Right ventricle myocardium superior (tissue), 1 donor: ENCODE data around the gene ATP11A. TPM values are rescaled to one million over a fixed set of nuclear protein-coding genes. Genes with fewer than 3 reads are reported as not detected.

Experiments used
- ATAC-seq: fragments of 200-7000 bp; cut with Tn5 transposase; one replicate; pipeline ENCODE4 v1.9.1; 2020; ENCODE audit warnings: mild to moderate bottlenecking; ENCODE audit not compliant: poor library complexity
- DNase-seq: peaks from one replicate; pipeline ENCODE4 v3.0.0-alpha.2; 2020
- intact Hi-C: fragments of 100-400 bp; cut with DNase I; formaldehyde crosslinking; loops from one replicate; pipeline ENCODE4 v1.11.2; 2022
- total RNA-seq: library from RNA; stranded (reverse); fragmentation: NEBNext Ultra II Directional; extraction: Animal tissue kit (Norgen Biotek cat#: 25700); gene quantifications from one replicate; pipeline ENCODE4 v1.2.1, GENCODE V29; 2021
- donor health status: DM: no; HTN: yes; CAD: no; lungs with severe emphysema.

Gene ATP11A
- total RNA-seq, 1 donor from 2014 or later, result 73.6 TPM

- ATAC-seq, result no peak
- intact Hi-C loops, result no loop called here
- no peak for DNase-seq
Observed at GRCh38 chr13:112815871-112816270, 126.0 kb downstream of the ATP11A start.

- DNase-seq (no peak), ATAC-seq (no peak)
- intact Hi-C loops, result no loop called here
Observed at GRCh38 chr13:112818040-112818697, 128.3 kb downstream of the ATP11A start.

GRCh38 chr13:112818698-112819045, 128.8 kb downstream of the ATP11A start:
- intact Hi-C loops, result no loop called here
- no peak for DNase-seq
- ATAC-seq, result no peak

DNA sequence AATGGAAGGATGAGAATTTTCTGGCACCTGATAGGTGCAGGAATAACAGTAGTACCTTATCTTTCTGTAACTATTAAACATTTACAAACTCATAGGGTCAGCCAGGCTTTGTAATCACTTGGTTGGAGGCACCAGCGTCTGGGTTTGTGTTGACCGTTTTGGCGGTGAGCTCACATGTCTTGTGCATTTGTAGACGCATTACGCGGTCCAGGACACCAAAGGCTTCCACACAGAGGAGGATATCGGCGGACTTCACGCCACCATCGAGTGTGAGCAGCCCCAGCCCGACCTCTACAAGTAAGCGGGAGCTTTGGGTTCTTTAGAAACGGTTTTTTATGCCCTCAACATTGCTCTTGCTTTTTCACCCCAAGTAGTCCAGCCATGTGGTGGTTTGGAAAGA, 129.3 kb downstream of the ATP11A start:
- DNase-seq (no peak), ATAC-seq (no peak)
- intact Hi-C loops, result no loop called here

DNA sequence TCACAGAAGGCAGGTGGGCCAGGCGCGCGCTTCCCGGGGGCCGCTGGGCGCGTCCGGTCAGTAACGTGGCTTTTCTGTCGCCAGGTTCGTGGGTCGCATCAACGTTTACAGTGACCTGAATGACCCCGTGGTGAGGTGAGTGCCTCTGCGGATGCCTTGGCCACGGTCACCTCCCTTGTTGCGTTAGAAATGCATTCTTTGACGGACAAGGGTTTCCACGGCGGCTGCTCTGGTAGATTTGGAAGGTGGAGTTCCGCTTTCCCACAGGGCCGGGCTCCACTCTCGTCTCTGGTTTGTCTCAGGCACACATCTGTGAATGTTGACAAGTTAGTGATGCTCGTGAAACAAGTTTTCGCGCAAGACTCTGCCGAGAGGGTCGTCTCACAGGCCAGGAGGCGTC, 130.0 kb downstream of the ATP11A start:
- ATAC-seq (no peak), DNase-seq (no peak)
- intact Hi-C loops, result no loop called here

DNA sequence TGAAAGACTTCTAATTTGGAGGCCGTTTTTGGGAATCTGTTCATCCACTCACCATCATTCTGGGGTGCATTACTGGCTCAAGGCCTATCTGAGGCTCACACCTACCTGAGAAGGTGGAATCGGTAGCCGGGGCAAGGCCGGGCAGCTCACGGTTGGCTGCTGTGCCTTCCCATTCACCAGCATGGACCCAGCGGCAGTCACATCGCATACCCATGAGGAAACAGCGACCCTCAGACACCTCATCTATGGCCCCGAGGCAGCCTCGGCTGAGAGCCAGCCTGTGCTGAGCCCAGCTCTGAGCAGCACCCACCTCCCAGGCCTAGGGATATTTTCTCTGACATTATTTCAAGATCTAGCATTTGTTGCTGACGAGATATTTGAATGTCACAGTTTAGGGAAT, 130.5 kb downstream of the ATP11A start:
- intact Hi-C loops, result no loop called here
- ATAC-seq (no peak), DNase-seq (no peak)

DNA sequence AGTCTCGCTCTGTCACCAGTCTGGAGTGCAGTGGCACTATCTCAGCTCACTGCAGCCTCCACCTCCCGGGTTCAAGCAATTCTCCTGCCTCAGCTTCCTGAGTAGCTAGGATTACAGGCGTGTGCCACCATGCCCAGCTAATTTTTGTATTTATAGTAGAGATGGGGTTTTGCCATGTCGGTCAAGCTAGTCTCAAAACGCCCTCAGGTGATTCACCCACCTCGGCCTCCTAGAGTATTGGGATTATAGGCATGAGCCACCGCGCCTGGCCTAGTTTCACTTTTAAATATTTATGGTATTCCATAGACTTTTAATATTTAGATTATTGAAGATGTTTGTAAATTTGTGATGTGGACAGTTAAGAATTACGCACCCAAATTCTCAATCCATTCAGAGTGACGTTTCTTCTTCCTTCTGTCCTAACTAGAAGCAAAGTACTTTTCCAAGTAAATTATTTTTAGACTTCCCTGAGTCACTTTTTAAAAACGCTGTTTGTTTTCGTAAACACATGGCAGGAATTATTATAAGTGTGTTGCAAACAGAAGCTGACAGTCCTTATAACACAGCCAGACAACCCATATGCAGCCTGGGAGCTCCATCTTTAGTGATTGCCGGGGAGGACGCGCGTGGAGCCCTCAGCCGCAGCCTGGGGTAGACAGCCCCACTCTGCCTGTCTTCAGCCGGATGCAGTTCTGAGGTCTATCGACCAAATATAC, 131.7 kb downstream of the ATP11A start:
- intact Hi-C loops, result no loop called here
- ATAC-seq, result no peak

GRCh38 chr13:112822851-112823250, 133.0 kb downstream of the ATP11A start:
- DNase-seq (no peak), ATAC-seq (no peak)
- intact Hi-C loops, result no loop called here

More for the DNA sequence above, 131.7 kb downstream of the ATP11A start:
- DNase-seq, result no peak

- DNase-seq (peak; percentile 18), ATAC-seq (no peak)
- intact Hi-C loops, result no loop called here
Observed at GRCh38 chr13:112824429-112824828, 134.6 kb downstream of the ATP11A start.

DNA sequence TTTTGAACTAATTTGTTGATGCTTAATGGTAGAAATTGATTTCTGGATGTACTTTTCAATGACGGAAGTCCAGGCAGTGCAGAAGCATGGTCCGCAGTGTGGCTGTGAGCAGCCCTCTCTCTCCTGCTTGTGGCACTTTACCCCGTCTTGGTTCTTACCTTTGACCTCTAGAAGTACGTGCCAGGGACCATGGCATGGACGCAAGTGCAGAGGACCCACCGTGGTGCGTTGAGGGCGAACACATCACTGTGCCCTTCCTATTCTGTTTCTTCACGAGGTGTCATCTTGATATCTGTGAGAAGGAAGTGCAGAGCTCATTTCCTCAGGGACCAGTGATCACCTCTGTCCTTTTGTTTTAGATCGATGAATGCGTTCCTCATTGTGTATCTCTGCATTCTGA, 135.2 kb downstream of the ATP11A start:
- intact Hi-C loops, result no loop called here
- ATAC-seq, result no peak
- peak; percentile 17 for DNase-seq

DNA sequence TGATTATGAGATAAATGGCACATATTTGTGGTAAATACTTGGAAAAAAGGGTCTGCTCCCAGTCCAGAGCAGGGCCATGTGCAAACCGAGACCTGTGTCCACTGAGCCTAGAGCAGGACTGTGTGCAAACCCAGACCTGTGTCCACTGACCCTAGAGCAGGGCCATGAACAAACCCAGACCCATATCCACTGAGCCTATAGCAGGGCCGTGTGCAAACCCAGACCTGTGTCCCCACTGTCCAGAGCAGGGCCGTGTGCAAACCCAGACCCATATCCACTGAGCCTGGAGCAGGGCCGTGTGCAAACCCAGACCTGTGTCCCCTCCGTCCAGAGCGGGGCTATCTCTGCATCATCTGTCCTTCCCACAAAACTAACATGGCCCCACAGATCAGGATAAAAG, 136.0 kb downstream of the ATP11A start:
- ATAC-seq, result no peak

DNA sequence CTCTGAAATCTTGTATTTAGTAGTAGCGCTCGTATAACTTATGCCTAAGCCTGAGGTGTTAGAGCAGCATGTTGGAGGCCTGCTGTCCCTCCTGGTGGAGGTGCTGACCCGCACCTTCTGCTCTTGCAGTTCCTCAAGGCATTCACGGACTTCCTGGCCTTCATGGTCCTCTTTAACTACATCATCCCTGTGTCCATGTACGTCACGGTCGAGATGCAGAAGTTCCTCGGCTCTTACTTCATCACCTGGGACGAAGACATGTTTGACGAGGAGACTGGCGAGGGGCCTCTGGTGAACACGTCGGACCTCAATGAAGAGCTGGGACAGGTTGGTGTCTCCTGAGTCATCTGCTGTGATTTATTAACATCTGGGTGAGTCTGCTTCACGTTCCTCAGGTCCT, 136.7 kb downstream of the ATP11A start:
- ATAC-seq, result no peak
- intact Hi-C loops, result no loop called here
- DNase-seq, result peak; percentile 13

More for the DNA sequence above, 136.0 kb downstream of the ATP11A start:
- intact Hi-C loops, result no loop called here
- DNase-seq, result peak; percentile 10

GRCh38 chr13:112828082-112828699, 138.4 kb downstream of the ATP11A start:
- ATAC-seq (no peak), DNase-seq (no peak)
- intact Hi-C loops, result no loop called here

DNA sequence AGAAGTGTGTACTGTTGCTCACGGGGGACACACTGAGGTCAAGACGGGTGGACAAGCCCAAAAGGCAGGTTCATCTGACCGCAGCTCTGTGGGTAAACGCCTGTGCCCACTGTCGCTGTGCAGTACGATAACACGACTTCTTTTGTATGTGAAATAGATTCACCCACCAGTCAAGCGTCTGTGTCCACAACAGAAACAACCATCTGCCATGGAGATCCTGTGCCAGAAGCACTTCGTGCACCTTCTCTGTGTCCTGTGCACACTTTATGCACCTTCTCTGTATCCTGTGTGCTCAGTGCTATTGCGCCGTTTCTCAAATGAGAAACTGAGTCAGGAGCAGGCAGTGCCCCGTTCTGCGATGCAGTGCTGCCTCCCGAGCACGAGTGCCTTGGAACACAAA, 138.9 kb downstream of the ATP11A start:
- ATAC-seq, result no peak
- peak; percentile 3 for DNase-seq
- intact Hi-C loops, result no loop called here

- no peak for ATAC-seq
- intact Hi-C loops, result no loop called here
- DNase-seq, result peak; percentile 19
Observed at GRCh38 chr13:112831196-112831595, 141.4 kb downstream of the ATP11A start.

DNA sequence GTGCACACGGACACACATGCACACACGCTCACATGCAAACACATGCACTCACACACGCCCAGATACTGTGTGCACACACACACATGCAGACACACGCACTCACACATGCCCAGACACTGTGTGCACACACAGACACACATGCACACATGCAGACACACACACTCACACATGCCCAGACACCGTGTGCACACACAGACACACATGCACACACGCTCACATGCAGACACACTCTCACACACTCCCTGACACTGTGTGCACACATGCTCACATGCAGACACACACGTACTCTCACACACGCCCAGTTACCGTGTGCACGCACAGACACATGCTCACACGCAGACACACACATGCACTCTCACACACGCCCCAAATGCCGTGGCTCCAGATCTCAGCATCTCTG, 142.0 kb downstream of the ATP11A start:
- no peak for ATAC-seq
- intact Hi-C loops, result no loop called here

DNA sequence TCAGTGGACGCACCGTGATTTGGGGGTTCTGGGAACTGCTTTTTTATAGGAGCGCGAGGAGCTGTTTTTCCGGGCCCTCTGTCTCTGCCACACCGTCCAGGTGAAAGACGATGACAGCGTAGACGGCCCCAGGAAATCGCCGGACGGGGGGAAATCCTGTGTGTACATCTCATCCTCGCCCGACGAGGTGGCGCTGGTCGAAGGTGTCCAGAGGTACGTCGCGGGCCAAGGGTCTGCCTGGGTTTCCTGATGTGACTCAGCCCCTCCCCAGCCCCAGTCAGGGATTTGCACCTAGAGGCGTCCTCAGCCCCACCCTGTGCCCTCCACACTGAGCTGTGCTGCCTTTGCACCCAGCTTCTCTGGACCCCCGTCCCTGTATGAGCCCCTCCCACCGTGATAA, 143.0 kb downstream of the ATP11A start:
- DNase-seq, result no peak

More for the DNA sequence above, 142.0 kb downstream of the ATP11A start:
- no peak for DNase-seq

GRCh38 chr13:112833551-112834257, 143.9 kb downstream of the ATP11A start:
- DNase-seq (no peak), ATAC-seq (no peak)
- intact Hi-C loops, result no loop called here

More for the DNA sequence above, 143.0 kb downstream of the ATP11A start:
- ATAC-seq, result no peak
- intact Hi-C loops, result no loop called here

GRCh38 chr13:112835344-112835743, 145.5 kb downstream of the ATP11A start:
- ATAC-seq, result no peak
- intact Hi-C loops, result no loop called here
- no peak for DNase-seq
